B cell (primary cell): ENCODE data around the gene GPR15LG. TPM values are rescaled to one million over a fixed set of nuclear protein-coding genes. Genes with fewer than 3 reads are reported as not detected.
"Not testable (repeated sequence)": the region's sequence is repeated elsewhere in the genome, so short reads cannot be mapped to it uniquely, and the experiment has no call there.

Source experiments
- ATAC-seq: fragments of 200-7000 bp; cut with Tn5 transposase; one replicate; pipeline ENCODE4 v1.10.0; 2021; ENCODE audit warnings: low read depth, mild to moderate bottlenecking, moderate number of reproducible peaks, moderate library complexity
- CTCF ChIA-PET: fragments of 350-600 bp; sonication (Branson Sonifier 250); formaldehyde crosslinking; loops from one replicate; lab custom pipeline; 2021; ENCODE audit warnings: antibody characterized with exemption, inconsistent platforms; lab: Charles Lee
- POLR2A ChIA-PET: fragments of 350-600 bp; sonication (Branson Sonifier 250); formaldehyde crosslinking; loops from one replicate; lab custom pipeline; 2021; ENCODE audit warnings: antibody characterized with exemption; lab: Charles Lee
- DNase-seq: peaks from one replicate; pipeline ENCODE4 v3.0.0; 2013
- H2AFZ ChIP-seq: 2 replicates; pipeline ENCODE4 v1.6.1; 2012; ENCODE audit warnings: mild to moderate bottlenecking, low read depth, low read length; ENCODE audit not compliant: insufficient read depth, poor library complexity, severe bottlenecking
- H3K27ac ChIP-seq, 2 donors: 1 replicate in 1 of 2; 2 replicates in 1 of 2; pipeline ENCODE4 v1.5.1; 2012 to 2013; ENCODE audit warnings: low read length in 2 of 2, mild to moderate bottlenecking in 2 of 2, moderate library complexity in 1 of 2
- H3K27me3 ChIP-seq, 4 experiments: fragments of 200-600 bp in 1 of 4; sonication (generic) in 1 of 4; replicated peaks in 1 of 4; 1 replicate in 2 of 4; 2 replicates in 2 of 4; pipeline versions ENCODE4 v1.6.1 to v1.7.0; 2013 to 2016; ENCODE audit warnings: low read length in 3 of 4, mild to moderate bottlenecking in 2 of 4, mixed read lengths in 1 of 4, moderate library complexity in 1 of 4; ENCODE audit not compliant: insufficient read depth in 4 of 4, control insufficient read depth in 3 of 4; ENCODE audit errors: control extremely low read depth in 1 of 4
- H3K36me3 ChIP-seq, 2 experiments: replicated peaks in 1 of 2; 1 replicate in 1 of 2; 2 replicates in 1 of 2; pipeline versions ENCODE4 v1.6.1 to v1.7.1; 2013; ENCODE audit warnings: low read length in 1 of 2; ENCODE audit not compliant: insufficient read depth in 2 of 2, control insufficient read depth in 1 of 2; ENCODE audit errors: control extremely low read depth in 1 of 2, extremely low read depth in 1 of 2
- H3K4me1 ChIP-seq, 2 donors: fragments of 200-600 bp in 1 of 2; sonication (generic) in 1 of 2; 1 replicate in 1 of 2; 2 replicates in 1 of 2; pipeline versions ENCODE4 v1.5.1 to v1.6.1; 2013 to 2017; ENCODE audit warnings: low read length in 2 of 2; ENCODE audit not compliant: control insufficient read depth in 2 of 2, insufficient read depth in 2 of 2
- H3K4me2 ChIP-seq: replicated peaks from 2 replicates; pipeline ENCODE3; 2012; ENCODE audit warnings: mild to moderate bottlenecking, low read depth, low read length; ENCODE audit not compliant: poor library complexity, severe bottlenecking
- H3K4me3 ChIP-seq, 5 experiments: fragments of 200-600 bp in 1 of 5; sonication (generic) in 1 of 5; 1 replicate in 3 of 5; 2 replicates in 2 of 5; pipeline versions ENCODE4 v1.5.1 to v1.7.0; 2011 to 2016; ENCODE audit warnings: low read length in 4 of 5, mild to moderate bottlenecking in 4 of 5, low read depth in 2 of 5, control low read depth in 1 of 5, moderate library complexity in 1 of 5; ENCODE audit not compliant: insufficient read depth in 1 of 5; ENCODE audit errors: control extremely low read depth in 1 of 5, extremely low read depth in 1 of 5
- H3K79me2 ChIP-seq: fragments of 200-600 bp; sonication (generic); one replicate; pipeline ENCODE4 v1.6.0; 2016; ENCODE audit warnings: low read length; ENCODE audit not compliant: control insufficient read depth, insufficient read depth
- H3K9ac ChIP-seq: fragments of 200-600 bp; sonication (generic); 2 replicates; pipeline ENCODE4 v1.6.1; 2017; ENCODE audit warnings: mild to moderate bottlenecking, low read length, moderate library complexity
- H3K9me3 ChIP-seq, 3 donors: one replicate each; pipeline versions ENCODE4 v1.6.1 to v1.7.1; 2013; ENCODE audit warnings: low read length in 2 of 3; ENCODE audit not compliant: control insufficient read depth in 2 of 3, insufficient read depth in 1 of 3; ENCODE audit errors: control extremely low read depth in 1 of 3
- H4K20me1 ChIP-seq: 2 replicates; pipeline ENCODE4 v1.6.0; 2012; ENCODE audit warnings: mild to moderate bottlenecking, low read length; ENCODE audit not compliant: insufficient read depth, control insufficient read depth, poor library complexity, severe bottlenecking
- H3K27ac Mint-ChIP-seq: one replicate; pipeline ENCODE4 v1.8.0; 2021; ENCODE audit warnings: mixed read lengths
- H3K27me3 Mint-ChIP-seq: one replicate; pipeline ENCODE4 v1.8.0; 2021; ENCODE audit warnings: mixed read lengths
- H3K4me1 Mint-ChIP-seq: one replicate; pipeline ENCODE4 v1.8.0; 2021; ENCODE audit warnings: mixed read lengths
- H3K4me3 Mint-ChIP-seq: one replicate; pipeline ENCODE4 v1.8.0; 2021; ENCODE audit warnings: mixed read lengths
- H3K9me3 Mint-ChIP-seq: one replicate; pipeline ENCODE4 v1.8.0; 2022; ENCODE audit warnings: mixed read lengths; ENCODE audit not compliant: insufficient read depth
- CTCF ChIP-seq: fragments of 200-600 bp; IDR thresholded peaks from one replicate; pipeline ENCODE4 v1.8.0; 2022; ENCODE audit warnings: antibody characterized with exemption, mild to moderate bottlenecking
- EZH2 ChIP-seq: IDR thresholded peaks from 2 replicates; pipeline ENCODE4 v1.6.1; 2012; ENCODE audit warnings: borderline replicate concordance, low read depth, mild to moderate bottlenecking, moderate library complexity, low read length; ENCODE audit not compliant: insufficient read depth, poor library complexity, severe bottlenecking
- WGBS: methylation state at CpG from one replicate; pipeline ENCODE4 v1.1.5; 2013; ENCODE audit warnings: missing lambda C conversion rate; ENCODE audit not compliant: insufficient coverage; 5-methylcytosine and 5-hydroxymethylcytosine counted together
- intact Hi-C: fragments of 100-400 bp; cut with micrococcal nuclease; formaldehyde crosslinking; loops from one replicate; pipeline ENCODE4 v1.10.0; 2022
- polyA plus RNA-seq: library from polyadenylated mRNA; depleted of rRNA; stranded (reverse); fragments of >200 nt; gene quantifications from 2 replicates; pipeline ENCODE4 v1.2.3, GENCODE V29; 2012
- total RNA-seq, 2 donors: library from RNA; stranded (reverse); fragments of 120-200 nt in 1 of 2; gene quantifications; 1 replicate in 1 of 2; 2 replicates in 1 of 2; pipeline versions ENCODE4 v1.2.3 to v1.2.4, GENCODE V29; 2013 to 2022

Gene GPR15LG
- total and polyA plus RNA-seq, 2 donors (not counting 1 experiment from before 2014, with no cell fraction given), result not detected

- intact Hi-C loops, result no loop called here
- no peaks in the 10 kb centered on the region for H3K79me2 ChIP-seq
- ATAC-seq (no peak), DNase-seq (no peak)
- Mint-ChIP-seq H3K27me3 (no peaks in the 10 kb centered on the region), H3K4me3 (no peak overlapping the region), H3K9me3 (peaks cover 5% of the 10 kb centered on the region), H3K4me1 (peaks cover 28% of the 10 kb centered on the region), H3K27ac (no peak overlapping the region)
- no peaks in the 10 kb centered on the region for H4K20me1 ChIP-seq
- H3K36me3 ChIP-seq, result no peaks in the 10 kb centered on the region
- TF ChIP-seq CTCF (no peak), EZH2 (no peak)
- ChIA-PET CTCF (no interaction called here), POLR2A (interaction anchor here (0.6 kb wide), 1 partner anchor 11 kb away, joined by 4 read pairs; no protein-coding TSS in a partner anchor)
- no peak overlapping the region for H2AFZ ChIP-seq
- H3K9ac ChIP-seq, result no peak overlapping the region
- H3K4me1 ChIP-seq, result peaks cover 6 to 23% of the 10 kb centered on the region in 2 donors
- peaks cover 0 to 5% (median 0%) of the 10 kb centered on the region in 4 experiments for H3K27me3 ChIP-seq
- H3K27ac ChIP-seq, result no peak overlapping the region
- no peak overlapping the region for H3K4me2 ChIP-seq
- H3K4me3 ChIP-seq, result no peak overlapping the region
- peaks cover 0 to 8% (median 0%) of the 10 kb centered on the region in 3 donors for H3K9me3 ChIP-seq
- WGBS, result 89% methylated on average over 4 of the region's 4 CpGs
Observed at GRCh38 chr10:84166620-84167288, 6.8 kb upstream of the GPR15LG start.

GRCh38 chr10:84167289-84167653 is 6.3 kb upstream of the GPR15LG start:
- WGBS, result no CpG with 5 or more reads among the region's 2 CpGs
- H3K27ac ChIP-seq, H3K4me3 ChIP-seq, H3K79me2 ChIP-seq, H3K4me2 ChIP-seq, H3K4me3 Mint-ChIP-seq, H3K27me3 Mint-ChIP-seq, POLR2A ChIA-PET, CTCF ChIA-PET, H3K36me3 ChIP-seq, H3K27ac Mint-ChIP-seq, DNase-seq, H3K27me3 ChIP-seq, intact Hi-C loops, H3K9ac ChIP-seq, H4K20me1 ChIP-seq, H3K9me3 Mint-ChIP-seq, H2AFZ ChIP-seq, H3K9me3 ChIP-seq, ATAC-seq: not testable (repeated sequence)
- peaks cover 33% of the 10 kb centered on the region for H3K4me1 Mint-ChIP-seq
- H3K4me1 ChIP-seq, result peaks cover 10 to 28% of the 10 kb centered on the region in 2 donors

- CTCF ChIA-PET, intact Hi-C loops, H3K27ac Mint-ChIP-seq, H3K27ac ChIP-seq, H3K4me3 Mint-ChIP-seq, H3K79me2 ChIP-seq, H3K27me3 ChIP-seq, ATAC-seq, POLR2A ChIA-PET, H3K9me3 ChIP-seq, H2AFZ ChIP-seq, H3K27me3 Mint-ChIP-seq, H3K4me2 ChIP-seq, H4K20me1 ChIP-seq, H3K4me3 ChIP-seq, H3K9ac ChIP-seq, DNase-seq, H3K9me3 Mint-ChIP-seq, H3K36me3 ChIP-seq: not testable (repeated sequence)
- 78% methylated on average over 7 of the region's 10 CpGs for WGBS
- H3K4me1 Mint-ChIP-seq, result peaks cover 42% of the 10 kb centered on the region
- H3K4me1 ChIP-seq, result peaks cover 15 to 37% of the 10 kb centered on the region in 2 donors
Observed at GRCh38 chr10:84168382-84168781, 5.2 kb upstream of the GPR15LG start.
